A549 (cell line): Measurements from ENCODE around the gene CD99L2. TPM values are rescaled to one million over a fixed set of nuclear protein-coding genes. Genes with fewer than 3 reads are reported as not detected.
A peak's percentile ranks its signal among the peaks of the same experiment; 100 is the strongest.
"Not testable (repeated sequence)": the region's sequence is repeated elsewhere in the genome, so short reads cannot be mapped to it uniquely, and the experiment has no call there.

ENCODE experiments used
- ATAC-seq, 2 experiments: fragments of 200-7000 bp in 1 of 2; fragments of >200 bp in 1 of 2; cut with Nextera tagmentation in 1 of 2; cut with Tn5 transposase in 1 of 2; 3 replicates each; pipeline versions ENCODE4 v1.8.0 to v1.9.1; 2018 to 2020; ENCODE audit warnings: mild to moderate bottlenecking in 1 of 2, moderate library complexity in 1 of 2
- CTCF ChIA-PET: fragments of 300-600 bp; sonication (Branson Sonifier 250); formaldehyde crosslinking; extraction: SDS; loops from one replicate; lab custom pipeline; 2021; ENCODE audit warnings: antibody characterized with exemption, inconsistent platforms; lab: Yijun Ruan, JAX
- POLR2A ChIA-PET: fragments of 350-600 bp; formaldehyde crosslinking; extraction: SDS; loops from one replicate; lab custom pipeline; 2021; ENCODE audit warnings: antibody characterized with exemption, inconsistent platforms; lab: Yijun Ruan, JAX
- DNase-seq, 2 experiments: peaks; one replicate each; pipeline versions ENCODE4 v3.0.0 to v3.0.0-alpha.2; 2011 to 2016; ENCODE audit warnings: low read depth in 1 of 2, low spot score in 1 of 2
- FAIRE-seq: peaks from 2 replicates; lab custom pipeline; 2011; peaks lifted over from hg19 to GRCh38; lab: Jason Lieb, UNC
- H3K27ac ChIP-seq, 2 experiments: fragments of >200 bp; sonication (Bioruptor Twin); formaldehyde crosslinking; 3 replicates each; pipeline ENCODE4 v1.5.1; 2016 to 2017
- H3K4me1 ChIP-seq: fragments of >200 bp; sonication (Bioruptor Twin); formaldehyde crosslinking; 3 replicates; pipeline ENCODE4 v1.6.1; 2016
- H3K4me2 ChIP-seq: fragments of >200 bp; sonication (Bioruptor Twin); formaldehyde crosslinking; 3 replicates; pipeline ENCODE4 v1.6.1; 2016
- H3K4me3 ChIP-seq: fragments of >200 bp; sonication (Bioruptor Twin); formaldehyde crosslinking; 3 replicates; pipeline ENCODE4 v1.5.1; 2016
- H3K9me3 ChIP-seq: fragments of >200 bp; sonication (Bioruptor Twin); formaldehyde crosslinking; 3 replicates; pipeline ENCODE4 v1.6.1; 2016
- BHLHE40 ChIP-seq: IDR thresholded peaks from 2 replicates; pipeline ENCODE4 v1.6.1; 2012; ENCODE audit warnings: low read depth, low read length, inconsistent platforms
- CBX2 ChIP-seq: fragments of 200-600 bp; sonication (generic); IDR thresholded peaks from 2 replicates; pipeline ENCODE4 v1.6.1; 2016; ENCODE audit warnings: low read depth, mild to moderate bottlenecking, borderline replicate concordance
- EP300 ChIP-seq, 2 experiments: fragments of >200 bp; sonication (Bioruptor Twin); formaldehyde crosslinking; IDR thresholded peaks; 2 replicates in 1 of 2; 3 replicates in 1 of 2; pipeline ENCODE4 v1.6.1; 2016 to 2017
- ESRRA ChIP-seq: fragments of 150-350 bp; IDR thresholded peaks from 2 replicates; pipeline ENCODE4 v1.6.1; 2014; ENCODE audit warnings: mild to moderate bottlenecking, low read length, borderline replicate concordance
- FOSB ChIP-seq: fragments of 250-450 bp; sonication (Bioruptor Pico); IDR thresholded peaks from 2 replicates; pipeline ENCODE4 v1.5.0; 2020; ENCODE audit warnings: mild to moderate bottlenecking, moderate library complexity
- FOXS1 ChIP-seq: fragments of 250-450 bp; sonication (Bioruptor Pico); IDR thresholded peaks from 2 replicates; pipeline ENCODE4 v1.5.0; 2020; ENCODE audit warnings: mild to moderate bottlenecking, moderate library complexity
- HOXA7 ChIP-seq: fragments of 250-450 bp; sonication (Bioruptor Pico); IDR thresholded peaks from 2 replicates; pipeline ENCODE4 v1.5.0; 2020; ENCODE audit warnings: mild to moderate bottlenecking, moderate library complexity
- HOXB5 ChIP-seq: fragments of 250-450 bp; sonication (Bioruptor Pico); IDR thresholded peaks from 2 replicates; pipeline ENCODE4 v1.5.0; 2020; ENCODE audit warnings: mild to moderate bottlenecking, moderate library complexity
- PHF8 ChIP-seq: fragments of 200-600 bp; sonication (generic); IDR thresholded peaks from 2 replicates; pipeline ENCODE4 v1.6.1; 2016; ENCODE audit warnings: low read depth, mild to moderate bottlenecking, antibody characterized with exemption, moderate library complexity, borderline replicate concordance
- RAD21 ChIP-seq, 2 experiments: fragments of >200 bp in 1 of 2; sonication (Bioruptor Twin) in 1 of 2; formaldehyde crosslinking in 1 of 2; IDR thresholded peaks in 1 of 2; conservative IDR thresholded peaks in 1 of 2; 2 replicates in 1 of 2; 3 replicates in 1 of 2; pipeline ENCODE4 v1.6.1; 2012 to 2018; ENCODE audit warnings: inconsistent platforms in 1 of 2
- SREBF2 ChIP-seq: fragments of 450-650 bp; IDR thresholded peaks from 2 replicates; pipeline ENCODE4 v1.6.1; 2014; ENCODE audit warnings: mild to moderate bottlenecking, moderate library complexity
- ZFP36 ChIP-seq: fragments of 450-650 bp; IDR thresholded peaks from 2 replicates; pipeline ENCODE4 v1.6.1; 2014; ENCODE audit warnings: borderline replicate concordance; ENCODE audit not compliant: partially characterized antibody
- WGBS: methylation state at CpG from one replicate; pipeline ENCODE4 v1.1.6; 2017; ENCODE audit errors: missing lambda C conversion rate; 5-methylcytosine and 5-hydroxymethylcytosine counted together
- polyA plus RNA-seq, 4 experiments: library from polyadenylated mRNA; depleted of rRNA in 3 of 4; stranded (reverse); fragments of >200 nt; fragmentation: RNase III in 1 of 4; extraction: RNeasy Plus Mini Kit Qiagen cat#74134 plus additional on column Dnase treatment in 1 of 4; gene quantifications; 2 replicates in 3 of 4; 3 replicates in 1 of 4; pipeline ENCODE4 v1.2.3, GENCODE V29; 2011 to 2017
- TF ChIP-seq, protein P1 (sequence below): fragments of 200-600 bp; sonication (generic); IDR thresholded peaks from 2 replicates; pipeline ENCODE4 v1.6.1; 2016; ENCODE audit warnings: antibody characterized with exemption, mild to moderate bottlenecking, moderate library complexity
- TF ChIP-seq, protein P2 (sequence below): IDR thresholded peaks from 2 replicates; pipeline ENCODE4 v1.6.1; 2012
- TF ChIP-seq, protein P3 (sequence below): fragments of >200 bp; sonication (Bioruptor Twin); formaldehyde crosslinking; IDR thresholded peaks from 3 replicates; pipeline ENCODE4 v1.5.1; 2016

The CD99L2 gene
- polyA plus RNA-seq, 2 of the 4 experiments (the other 2 are of a cell fraction): 50.5 to 66.5 TPM

DNA sequence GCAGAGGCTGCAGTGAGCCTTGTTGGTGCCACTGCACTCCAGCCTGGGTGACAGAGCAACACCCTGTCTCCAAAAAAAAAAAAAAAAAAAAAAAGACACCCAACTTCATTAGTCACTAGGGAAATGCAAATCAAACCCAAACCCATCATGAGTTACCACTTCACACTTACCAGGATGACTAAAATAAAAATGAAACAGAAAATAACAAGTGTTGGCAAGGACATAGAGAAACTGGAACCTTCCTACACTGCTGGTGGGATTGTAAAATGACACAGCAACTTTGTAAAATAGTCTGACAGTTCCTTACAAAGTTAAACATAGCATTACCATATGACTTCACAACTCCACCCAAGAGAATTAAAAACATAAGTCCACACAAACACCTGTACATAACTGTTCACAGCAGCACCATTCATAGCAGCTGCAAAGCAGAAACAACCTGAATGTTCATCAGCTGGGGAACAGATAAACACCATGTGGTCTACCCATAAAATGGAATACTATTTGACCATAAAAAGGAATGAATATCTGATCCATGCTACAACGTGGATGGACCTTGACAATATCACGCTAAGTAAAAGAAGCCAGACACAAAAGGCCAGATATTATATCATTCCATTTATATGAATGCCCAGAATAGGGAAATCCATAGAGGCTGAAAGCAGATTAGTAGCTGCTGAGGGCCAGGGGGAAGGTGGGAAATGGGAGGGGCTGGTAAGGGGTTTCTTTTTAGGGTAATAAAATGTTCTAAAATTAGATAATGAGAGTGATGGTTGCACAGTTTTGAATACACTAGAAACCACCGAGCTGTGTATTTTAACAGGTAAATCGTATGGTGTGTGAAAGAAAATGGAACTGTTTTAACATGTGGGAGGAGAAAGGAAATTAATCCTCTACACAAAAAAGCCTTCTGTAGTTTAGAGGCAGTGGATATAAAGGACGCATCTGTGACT is 18.3 kb downstream of the CD99L2 start (continued):
- TF ChIP-seq, protein P1, sequence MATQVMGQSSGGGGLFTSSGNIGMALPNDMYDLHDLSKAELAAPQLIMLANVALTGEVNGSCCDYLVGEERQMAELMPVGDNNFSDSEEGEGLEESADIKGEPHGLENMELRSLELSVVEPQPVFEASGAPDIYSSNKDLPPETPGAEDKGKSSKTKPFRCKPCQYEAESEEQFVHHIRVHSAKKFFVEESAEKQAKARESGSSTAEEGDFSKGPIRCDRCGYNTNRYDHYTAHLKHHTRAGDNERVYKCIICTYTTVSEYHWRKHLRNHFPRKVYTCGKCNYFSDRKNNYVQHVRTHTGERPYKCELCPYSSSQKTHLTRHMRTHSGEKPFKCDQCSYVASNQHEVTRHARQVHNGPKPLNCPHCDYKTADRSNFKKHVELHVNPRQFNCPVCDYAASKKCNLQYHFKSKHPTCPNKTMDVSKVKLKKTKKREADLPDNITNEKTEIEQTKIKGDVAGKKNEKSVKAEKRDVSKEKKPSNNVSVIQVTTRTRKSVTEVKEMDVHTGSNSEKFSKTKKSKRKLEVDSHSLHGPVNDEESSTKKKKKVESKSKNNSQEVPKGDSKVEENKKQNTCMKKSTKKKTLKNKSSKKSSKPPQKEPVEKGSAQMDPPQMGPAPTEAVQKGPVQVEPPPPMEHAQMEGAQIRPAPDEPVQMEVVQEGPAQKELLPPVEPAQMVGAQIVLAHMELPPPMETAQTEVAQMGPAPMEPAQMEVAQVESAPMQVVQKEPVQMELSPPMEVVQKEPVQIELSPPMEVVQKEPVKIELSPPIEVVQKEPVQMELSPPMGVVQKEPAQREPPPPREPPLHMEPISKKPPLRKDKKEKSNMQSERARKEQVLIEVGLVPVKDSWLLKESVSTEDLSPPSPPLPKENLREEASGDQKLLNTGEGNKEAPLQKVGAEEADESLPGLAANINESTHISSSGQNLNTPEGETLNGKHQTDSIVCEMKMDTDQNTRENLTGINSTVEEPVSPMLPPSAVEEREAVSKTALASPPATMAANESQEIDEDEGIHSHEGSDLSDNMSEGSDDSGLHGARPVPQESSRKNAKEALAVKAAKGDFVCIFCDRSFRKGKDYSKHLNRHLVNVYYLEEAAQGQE: no peak
- TF ChIP-seq, protein P2, sequence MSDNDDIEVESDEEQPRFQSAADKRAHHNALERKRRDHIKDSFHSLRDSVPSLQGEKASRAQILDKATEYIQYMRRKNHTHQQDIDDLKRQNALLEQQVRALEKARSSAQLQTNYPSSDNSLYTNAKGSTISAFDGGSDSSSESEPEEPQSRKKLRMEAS: no peak
- TF ChIP-seq ZFP36 (no peak), BHLHE40 (no peak)

DNA sequence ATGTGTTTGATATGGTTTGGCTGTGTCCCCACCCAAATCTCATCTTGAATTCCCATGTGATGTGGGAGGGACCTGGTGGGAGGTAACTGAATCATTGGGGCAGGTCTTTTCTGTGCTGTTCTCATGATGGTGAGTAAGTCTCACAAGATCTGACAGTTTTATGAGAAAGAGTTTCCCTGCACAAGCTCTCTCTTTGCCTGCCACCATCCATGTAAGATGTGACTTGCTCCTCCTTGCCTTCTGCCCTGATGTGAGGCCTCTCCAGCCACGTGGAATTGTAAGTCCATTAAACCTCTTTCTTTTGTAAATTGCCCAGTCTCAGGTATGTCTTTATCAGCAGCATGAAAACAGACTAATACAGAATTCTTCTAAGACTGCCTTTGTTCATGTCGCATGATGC is 22.8 kb downstream of the CD99L2 start:
- FAIRE-seq, DNase-seq, H3K4me2 ChIP-seq, H3K9me3 ChIP-seq, ATAC-seq, H3K4me3 ChIP-seq, H3K27ac ChIP-seq, POLR2A ChIA-PET, CTCF ChIA-PET: not testable (repeated sequence)
- peaks cover 38% of the 10 kb centered on the region for H3K4me1 ChIP-seq
- 84% methylated on average over 2 of the region's 2 CpGs for WGBS

DNA sequence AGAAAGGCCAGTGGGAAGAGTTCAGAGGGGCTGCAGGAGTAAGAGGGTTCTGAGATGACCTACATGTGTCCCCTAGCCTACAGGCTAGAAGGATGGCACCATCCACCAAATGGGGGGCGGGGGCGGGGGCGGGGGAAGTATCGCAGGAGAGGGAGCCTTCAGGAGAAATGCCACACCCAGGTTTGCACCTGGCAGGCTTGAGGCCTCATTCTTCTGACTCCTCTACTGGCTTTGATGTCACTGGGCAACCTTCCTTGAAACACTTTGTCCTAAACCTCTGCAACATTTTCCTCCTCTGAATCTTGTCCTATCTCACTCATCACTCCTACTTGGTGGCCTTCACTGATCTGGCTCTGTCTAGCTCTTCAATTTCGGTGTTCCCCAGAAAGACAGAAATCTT is 24.0 kb downstream of the CD99L2 start:
- H3K27ac ChIP-seq: peak overlapping the region; percentile 35 to 59; a peak in 3 of 6 replicates
- no peak for FAIRE-seq
- peaks cover 43% of the 10 kb centered on the region for H3K4me1 ChIP-seq
- peaks cover 6% of the 10 kb centered on the region; the same call in 1 of the 3 replicates for H3K9me3 ChIP-seq
- no peak overlapping the region for H3K4me2 ChIP-seq
- TF ChIP-seq EP300 (IDR thresholded peaks at IDR 0.05): no peak
- no peak for TF ChIP-seq FOXS1 (CRISPR knock-in tag)
- no peak for TF ChIP-seq RAD21 (conservative IDR thresholded peaks at IDR 0.05 in 1 of 2, IDR thresholded peaks at IDR 0.05 in 1 of 2)
- TF ChIP-seq BHLHE40: no peak
- TF ChIP-seq, protein P3, sequence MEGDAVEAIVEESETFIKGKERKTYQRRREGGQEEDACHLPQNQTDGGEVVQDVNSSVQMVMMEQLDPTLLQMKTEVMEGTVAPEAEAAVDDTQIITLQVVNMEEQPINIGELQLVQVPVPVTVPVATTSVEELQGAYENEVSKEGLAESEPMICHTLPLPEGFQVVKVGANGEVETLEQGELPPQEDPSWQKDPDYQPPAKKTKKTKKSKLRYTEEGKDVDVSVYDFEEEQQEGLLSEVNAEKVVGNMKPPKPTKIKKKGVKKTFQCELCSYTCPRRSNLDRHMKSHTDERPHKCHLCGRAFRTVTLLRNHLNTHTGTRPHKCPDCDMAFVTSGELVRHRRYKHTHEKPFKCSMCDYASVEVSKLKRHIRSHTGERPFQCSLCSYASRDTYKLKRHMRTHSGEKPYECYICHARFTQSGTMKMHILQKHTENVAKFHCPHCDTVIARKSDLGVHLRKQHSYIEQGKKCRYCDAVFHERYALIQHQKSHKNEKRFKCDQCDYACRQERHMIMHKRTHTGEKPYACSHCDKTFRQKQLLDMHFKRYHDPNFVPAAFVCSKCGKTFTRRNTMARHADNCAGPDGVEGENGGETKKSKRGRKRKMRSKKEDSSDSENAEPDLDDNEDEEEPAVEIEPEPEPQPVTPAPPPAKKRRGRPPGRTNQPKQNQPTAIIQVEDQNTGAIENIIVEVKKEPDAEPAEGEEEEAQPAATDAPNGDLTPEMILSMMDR: no peak
- TF ChIP-seq HOXA7 (CRISPR knock-in tag): no peak
- TF ChIP-seq SREBF2: no peak
- no peak for TF ChIP-seq PHF8
- no peak for TF ChIP-seq FOSB (CRISPR knock-in tag)
- TF ChIP-seq CBX2: no peak
- no peak for TF ChIP-seq HOXB5 (CRISPR knock-in tag)
- TF ChIP-seq ESRRA: no peak
- DNase-seq: no peak
- ATAC-seq: no peak
- H3K4me3 ChIP-seq: no peak overlapping the region
- ChIA-PET POLR2A (no interaction called here), CTCF (no interaction called here)
- WGBS: 95% methylated on average over 1 of the region's 5 CpGs
